Stimulated activated CD4-positive, alpha-beta T cell treated with anti-CD3 and anti-CD28 coated beads, Interleukin-2, amount 100 ng/mL, for 4 hours (primary cell): ENCODE measurements around the gene DYSF.

Experiments used
- DNase-seq: peaks from one replicate; pipeline ENCODE4 v3.0.0-alpha.2; 2020; ENCODE audit warnings: low read depth

DYSF gene

DNA sequence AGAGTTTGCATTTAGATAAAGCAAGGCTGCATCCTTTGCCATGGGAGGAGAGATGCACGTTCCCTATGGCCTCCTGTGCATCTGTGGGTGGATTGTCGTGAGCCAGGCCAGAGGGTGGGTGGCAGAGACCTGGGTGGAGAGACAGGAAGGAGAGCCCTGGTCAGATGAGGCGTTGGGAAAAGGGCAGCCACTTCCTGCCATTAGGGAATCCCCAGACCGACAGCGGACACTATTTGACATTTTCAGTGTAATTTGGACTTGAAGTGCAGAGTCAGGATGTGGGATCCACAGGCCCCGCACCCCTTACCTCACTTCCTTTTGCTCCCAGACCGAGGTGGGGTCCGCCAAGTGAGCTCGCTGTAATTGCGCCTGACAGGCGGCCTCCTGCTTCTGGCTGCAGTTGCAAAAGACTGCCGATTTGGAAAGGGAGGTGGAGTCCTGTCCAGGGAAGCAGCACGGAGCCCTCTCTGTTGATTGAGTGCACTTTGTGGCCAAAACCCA lies 150.0 kb downstream of the DYSF start:
- DNase-seq = no peak

DNA sequence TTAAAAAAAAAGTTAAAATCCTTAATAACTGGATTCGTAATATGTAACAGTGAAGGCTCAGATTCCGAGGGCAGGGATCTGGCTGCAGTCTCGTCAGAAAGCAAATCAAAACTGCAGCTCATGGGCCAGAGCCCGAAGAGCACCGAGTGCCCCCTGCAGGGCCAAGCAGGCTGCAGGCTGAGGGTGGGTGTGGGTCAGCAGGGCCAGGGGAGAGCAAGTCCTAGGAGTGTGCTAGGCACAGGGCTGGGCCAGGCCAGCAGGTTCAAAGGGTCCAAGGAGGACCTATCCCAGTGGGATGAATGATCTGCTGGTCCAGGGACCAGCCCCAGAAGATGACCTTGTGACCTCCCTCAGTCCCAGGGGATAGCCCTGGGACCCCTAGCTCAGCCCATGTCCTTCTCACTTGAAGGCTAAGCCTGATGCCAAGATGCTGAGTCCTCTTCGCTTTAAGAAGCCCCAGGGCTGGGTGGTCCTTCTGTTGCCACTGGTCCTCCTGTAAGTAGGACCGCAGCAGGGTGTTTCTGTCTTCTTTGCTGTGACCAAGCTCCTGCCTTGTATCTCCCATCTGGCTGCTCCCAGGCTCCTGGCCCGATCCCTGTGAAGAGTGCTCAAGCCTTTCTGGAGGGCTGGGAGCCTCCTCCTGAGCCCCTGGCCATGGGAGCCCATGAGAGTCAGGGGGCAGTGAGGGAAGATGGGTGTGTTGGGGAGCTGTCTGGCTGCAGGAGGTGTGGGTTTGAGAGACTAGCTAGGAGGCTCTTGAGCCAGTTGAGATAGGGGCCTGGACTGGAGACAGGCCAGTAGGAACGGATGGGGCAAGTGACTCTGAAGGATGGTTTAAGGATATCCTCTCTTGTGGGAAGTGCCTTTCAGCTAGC lies 150.7 kb downstream of the DYSF start:
- DNase-seq = no peak

DNA sequence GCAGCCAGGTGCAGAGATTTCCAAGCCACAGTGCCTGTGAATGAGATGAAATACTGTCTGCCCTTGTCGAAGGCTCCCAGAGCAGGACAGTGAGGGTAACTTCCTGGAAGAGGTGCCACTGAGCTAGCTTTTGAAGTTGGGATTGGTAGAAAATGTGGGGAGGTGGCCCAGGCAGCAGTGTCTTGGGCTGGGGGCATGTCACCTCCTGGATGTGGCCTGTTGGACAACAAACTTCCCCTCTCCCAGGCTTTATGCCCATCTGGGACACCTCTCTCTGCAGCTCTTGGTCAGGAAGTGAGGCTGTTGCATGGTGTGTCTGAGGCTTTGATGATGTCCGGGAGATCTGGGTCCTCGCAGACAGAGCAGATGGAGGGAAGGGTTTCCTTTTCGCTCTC lies 151.4 kb downstream of the DYSF start:
- no peak for DNase-seq

DNA sequence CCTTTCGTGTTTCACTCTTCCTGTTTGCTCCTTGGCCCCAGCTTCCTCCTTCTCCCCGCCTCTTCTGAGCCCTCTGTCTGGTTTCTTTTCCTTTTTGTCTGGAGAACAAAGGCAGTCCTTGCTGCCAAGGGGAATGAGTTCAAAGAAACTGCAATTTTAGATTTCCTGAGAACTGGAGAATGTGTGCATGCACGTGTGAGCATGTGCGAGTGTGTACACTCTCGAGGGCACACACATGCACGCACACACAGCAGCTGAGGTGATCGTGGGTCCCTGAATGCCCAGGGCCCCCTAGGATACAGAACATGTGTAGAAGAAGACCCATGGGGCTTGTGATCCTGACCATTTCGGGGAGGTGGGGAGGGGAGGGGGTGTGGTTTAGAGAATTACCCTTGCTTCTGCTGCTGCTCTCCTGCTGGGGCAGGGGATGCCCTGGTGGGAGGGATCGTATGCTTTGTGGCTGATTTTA lies 151.8 kb downstream of the DYSF start:
- no peak for DNase-seq

DNA sequence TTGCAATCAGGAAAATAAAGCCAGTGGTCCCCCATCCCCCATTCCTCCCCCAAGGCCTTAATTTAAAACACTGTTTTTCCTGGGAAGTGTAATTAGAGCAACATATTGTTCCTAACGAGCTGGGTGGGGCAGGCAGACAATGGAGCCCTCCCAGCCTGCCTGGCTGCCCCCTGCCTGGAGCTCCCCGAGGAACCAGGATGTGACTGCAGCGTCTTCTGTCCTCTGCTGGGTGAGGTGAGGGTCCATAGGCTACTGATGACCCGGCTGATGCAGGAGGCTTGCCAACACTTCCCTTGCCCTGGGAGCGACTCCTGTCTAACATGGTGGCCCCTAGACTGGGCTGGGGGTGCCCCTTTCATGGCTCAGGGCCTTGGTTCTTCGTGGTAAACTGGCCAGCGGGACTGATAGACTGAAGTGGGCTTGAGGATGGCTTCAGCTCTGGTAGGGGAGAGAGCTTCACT lies 152.4 kb downstream of the DYSF start:
- no peak for DNase-seq

DNA sequence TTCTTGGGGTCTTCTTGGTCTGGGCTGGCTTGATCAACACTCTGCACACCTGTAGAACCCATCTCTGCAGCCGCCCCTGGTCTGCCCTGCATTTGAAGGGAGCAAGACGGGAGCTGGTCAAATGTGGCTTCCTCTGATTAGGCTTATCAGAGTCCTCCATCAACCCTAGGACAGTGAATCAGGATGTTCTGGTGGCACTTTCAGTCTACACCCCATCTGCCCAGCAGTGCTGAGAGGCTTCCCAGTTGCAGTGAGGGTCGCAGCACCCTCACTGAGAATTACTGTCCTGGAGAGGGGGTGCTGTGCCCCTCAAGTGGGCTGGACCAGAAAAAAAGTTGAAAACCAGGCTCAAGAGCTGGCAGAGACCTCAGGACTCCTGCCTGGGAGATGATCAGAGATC lies 152.9 kb downstream of the DYSF start:
- DNase-seq = no peak

DNA sequence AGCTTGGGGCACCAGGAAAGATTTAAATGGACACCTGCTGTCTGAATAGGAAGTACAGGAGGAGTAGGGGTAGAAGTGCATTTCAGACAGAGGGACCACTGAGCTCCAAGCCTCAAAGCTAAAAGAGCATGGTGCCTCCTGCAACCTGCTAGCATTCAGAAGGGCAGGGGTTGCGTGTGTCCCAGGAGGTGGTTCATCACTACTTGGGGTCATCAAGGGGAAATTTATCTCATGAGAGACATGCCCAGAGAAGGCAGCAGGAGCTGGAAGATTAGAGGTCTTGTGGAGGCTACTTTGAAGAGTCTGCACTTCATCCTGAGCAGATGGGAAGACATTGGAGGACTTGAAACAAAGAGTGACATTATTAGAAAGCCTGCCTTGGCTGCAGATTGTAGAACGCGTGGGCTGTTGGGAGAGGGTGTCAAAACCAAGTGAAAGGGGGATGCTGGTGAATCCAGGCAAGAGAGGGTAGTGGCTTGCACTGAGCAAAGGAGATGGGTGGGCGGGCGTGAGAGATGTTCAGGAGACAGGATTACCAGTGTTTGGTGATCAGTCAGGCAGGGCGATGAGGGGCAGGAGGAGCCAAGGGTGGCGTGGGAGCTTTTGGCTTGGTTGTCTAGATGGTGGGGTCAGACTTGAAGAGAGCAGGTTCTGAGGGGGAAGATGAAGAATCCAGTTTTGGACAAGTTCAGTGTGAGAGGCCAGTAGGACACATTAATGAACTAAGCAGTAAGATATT lies 154.0 kb downstream of the DYSF start:
- DNase-seq = no peak

DNA sequence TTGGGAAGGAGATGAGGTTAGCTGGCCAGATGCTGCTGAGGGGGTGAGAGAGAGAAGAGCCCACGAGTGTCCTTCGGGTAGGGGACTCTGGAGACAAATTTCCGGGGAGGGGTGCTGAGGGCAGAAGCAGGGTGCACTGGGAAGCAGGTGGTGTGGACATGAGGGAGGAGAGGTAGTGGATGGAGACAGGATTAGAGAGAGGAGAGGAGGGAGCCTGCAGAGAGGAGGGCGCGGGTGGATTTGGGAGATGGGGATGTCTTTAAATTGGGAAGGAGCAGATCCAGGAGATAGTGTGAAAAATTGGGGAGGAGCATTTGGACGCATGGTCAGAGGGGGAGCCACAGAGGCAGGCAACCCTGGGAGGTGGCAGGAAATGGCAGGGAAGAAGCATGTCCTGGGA lies 154.7 kb downstream of the DYSF start:
- DNase-seq = no peak

DNA sequence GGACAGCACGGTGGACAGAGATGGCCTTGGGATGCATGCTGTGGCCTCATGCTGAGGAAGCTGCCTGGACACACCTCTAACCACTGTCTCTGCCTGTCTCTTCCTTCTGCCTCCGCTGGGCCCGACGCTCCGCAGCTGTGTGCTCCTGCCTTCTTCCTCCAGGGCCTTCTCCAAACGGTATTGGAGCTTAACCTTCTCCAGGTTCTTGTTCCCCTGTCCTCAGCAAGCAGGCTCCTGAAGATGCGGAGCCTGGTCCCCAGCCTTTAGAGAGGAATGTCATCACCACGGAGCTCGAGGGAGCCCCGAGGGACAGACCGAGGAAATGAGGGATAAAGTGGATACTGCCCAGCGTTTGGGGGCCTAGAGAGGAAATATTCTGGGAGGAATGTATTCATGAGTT lies 155.1 kb downstream of the DYSF start:
- no peak for DNase-seq

DNA sequence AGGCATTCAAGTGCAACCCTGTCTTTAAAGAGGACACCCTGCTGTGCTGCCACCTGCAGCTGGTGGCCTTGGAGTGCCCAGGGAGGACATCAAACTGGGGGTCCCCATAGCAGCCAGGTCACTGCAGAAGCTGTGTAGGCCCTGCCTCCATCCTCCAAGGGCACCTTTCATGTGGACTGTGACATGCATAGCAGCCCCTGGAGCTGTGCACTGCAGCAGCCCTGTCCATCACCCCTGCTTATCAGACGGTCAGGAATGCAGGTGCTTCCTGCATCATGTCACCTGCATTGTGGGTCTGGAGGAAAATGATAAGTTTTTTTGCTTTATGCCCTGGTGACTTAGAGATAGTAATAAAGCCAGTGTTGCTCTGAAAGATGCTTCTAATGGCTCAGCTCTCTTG lies 155.7 kb downstream of the DYSF start:
- no peak for DNase-seq

DNA sequence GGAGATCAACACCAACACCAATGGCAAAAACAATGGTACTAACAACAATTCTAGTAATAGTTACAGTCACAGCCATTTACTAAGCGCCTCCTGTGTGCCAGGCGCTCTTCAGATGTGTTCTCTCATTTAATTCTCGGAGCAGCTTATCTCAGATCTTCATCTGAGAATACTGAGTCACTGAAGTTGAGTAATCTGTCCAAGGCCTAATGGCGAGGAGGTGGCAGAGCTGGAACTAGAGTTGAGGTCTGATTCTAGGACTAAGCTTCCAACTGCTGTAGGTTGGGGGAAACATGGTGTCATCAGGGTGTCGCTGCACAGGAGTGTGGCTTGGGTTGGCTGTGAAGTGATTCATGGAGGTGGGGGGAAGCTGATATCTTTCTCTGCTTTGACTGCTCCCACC lies 156.1 kb downstream of the DYSF start:
- DNase-seq = no peak

DNA sequence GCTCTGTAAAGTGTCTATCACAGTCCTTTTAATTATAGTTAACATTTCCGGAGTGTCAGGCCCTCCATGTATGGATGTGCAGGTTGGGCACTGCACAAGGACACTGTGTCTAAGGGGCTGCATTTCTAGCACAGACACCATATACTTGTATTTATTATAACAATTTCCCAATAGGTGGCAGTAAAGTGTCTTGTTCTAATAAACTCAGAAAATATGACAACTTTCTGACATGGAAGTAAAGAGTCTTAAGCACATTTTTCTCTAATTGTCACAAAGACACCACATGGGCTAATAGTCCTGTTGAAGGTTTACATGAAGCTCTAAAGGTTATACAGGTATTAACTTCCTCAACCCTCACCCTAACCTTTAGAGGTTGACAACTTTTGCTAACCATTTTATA lies 156.6 kb downstream of the DYSF start:
- DNase-seq = no peak

DNA sequence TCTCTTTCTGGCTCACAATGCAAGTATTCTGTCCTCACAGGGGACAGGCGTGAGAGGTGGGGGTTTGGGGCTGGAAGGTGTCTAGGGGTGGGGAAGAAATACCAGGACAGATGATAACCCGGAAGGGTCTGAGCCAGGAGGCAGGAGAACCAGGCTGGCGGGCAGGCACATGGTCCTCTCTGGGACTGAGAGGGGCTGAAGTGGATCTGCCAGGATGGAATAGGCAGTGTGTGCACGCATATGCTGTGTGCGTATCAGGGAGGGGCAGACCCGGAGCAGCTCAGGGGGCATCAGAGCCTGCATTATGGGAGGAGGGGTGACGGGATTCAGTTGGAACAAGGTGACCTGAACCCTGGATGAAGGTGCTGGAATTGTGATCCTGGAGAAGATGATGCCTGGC lies 157.3 kb downstream of the DYSF start:
- no peak for DNase-seq

DNA sequence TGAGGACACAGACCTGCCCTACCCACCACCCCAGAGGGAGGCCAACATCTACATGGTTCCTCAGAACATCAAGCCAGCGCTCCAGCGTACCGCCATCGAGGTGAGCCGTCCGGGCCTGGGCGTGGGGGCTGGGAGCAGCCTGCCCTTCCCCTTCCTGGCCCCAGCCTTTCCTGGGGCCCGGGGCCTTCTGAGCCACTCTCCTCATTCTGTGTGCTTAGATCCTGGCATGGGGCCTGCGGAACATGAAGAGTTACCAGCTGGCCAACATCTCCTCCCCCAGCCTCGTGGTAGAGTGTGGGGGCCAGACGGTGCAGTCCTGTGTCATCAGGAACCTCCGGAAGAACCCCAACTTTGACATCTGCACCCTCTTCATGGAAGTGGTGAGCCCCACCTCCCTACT lies 157.9 kb downstream of the DYSF start:
- no peak for DNase-seq

DNA sequence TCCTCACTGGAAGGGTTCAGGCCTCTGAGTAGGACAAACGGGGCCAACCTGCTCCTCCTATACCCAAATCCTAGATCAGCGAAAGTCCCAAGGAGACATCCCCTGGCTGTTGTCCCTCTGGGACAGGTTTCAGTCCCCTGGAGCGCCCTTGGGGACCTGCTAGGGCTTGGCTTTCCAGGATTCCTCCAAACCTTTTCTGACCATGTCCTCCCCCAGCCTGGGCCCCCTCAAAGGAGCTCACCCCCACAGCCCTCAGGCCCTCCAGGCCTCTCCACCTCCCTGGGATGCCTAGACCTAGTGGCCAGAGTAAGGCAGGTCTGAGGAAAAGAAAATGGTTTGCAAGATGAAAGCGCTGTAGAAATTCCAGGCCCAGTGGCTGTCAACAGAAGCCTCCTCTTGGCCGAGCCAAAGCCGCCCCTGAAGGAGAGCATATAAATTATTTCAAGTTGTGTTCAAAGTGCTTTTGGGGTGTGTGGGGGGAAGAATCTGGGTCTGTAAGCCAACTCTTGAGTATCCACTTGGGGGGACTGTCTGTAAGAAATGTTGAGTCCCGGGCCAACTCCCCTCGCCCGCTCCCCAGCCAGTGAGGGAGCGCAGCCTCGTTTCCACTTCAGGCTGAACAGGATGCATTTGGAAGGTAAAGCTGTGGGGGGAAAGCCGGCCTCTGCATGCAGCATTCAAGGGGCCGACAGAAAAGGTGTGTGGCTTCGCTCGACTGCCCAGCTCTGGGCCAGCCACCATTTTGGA lies 158.6 kb downstream of the DYSF start:
- DNase-seq = no peak

DNA sequence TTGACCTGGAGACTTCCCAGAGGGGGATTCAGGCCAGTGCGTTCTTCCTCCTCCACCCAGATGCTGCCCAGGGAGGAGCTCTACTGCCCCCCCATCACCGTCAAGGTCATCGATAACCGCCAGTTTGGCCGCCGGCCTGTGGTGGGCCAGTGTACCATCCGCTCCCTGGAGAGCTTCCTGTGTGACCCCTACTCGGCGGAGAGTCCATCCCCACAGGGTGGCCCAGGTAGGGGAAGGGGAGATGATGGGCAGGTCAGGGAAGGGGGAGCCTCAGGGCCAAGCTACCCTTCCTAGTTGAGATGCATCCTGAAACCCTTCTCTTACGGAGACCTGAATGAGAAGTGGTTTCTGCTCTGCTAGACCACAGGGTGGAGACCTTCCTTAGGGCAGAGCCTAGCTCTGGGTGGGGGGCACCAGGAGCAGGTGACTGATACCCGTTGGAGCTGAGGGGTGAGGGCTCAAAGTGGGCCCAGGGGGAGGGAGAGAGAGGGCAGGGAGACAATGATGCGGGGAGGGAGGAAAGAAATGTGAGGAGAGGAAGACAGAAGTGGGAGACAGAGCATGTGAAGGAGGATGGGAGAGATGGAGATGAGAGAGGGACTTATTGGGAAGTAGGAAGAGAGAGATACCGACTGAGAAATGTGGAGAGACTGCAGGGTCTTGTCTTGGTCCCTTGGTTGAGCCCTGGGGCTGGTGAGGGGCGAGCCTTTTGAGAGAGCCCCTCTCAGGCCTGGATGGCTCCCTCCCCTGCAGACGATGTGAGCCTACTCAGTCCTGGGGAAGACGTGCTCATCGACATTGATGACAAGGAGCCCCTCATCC lies 159.4 kb downstream of the DYSF start:
- DNase-seq = no peak

DNA sequence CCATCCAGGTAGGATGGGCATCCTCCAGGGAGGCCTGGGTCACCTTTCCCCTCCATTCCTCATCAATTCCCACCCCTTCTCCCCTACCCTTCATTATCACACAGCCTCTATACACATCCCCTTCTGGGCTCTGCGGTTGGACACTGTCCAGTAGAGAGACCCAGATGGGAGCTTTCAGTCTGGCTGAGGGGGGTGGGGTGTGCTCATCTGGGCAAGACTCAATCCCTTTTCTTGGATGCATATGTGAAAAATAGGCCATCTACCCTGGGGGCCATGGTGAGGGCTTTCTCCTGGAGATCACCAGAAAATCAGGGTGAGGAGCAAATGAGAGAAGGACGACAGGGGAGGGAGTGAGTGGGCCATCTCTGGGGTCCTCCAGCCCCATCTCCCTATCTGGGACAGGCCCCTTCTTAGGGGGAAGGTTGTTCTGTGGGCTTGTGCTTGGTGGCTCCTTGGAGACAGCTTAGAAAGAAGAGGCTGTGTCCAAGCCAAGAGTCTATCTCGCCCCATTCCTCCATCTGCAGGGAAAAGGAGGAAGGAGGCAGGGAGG lies 160.1 kb downstream of the DYSF start:
- no peak for DNase-seq

DNA sequence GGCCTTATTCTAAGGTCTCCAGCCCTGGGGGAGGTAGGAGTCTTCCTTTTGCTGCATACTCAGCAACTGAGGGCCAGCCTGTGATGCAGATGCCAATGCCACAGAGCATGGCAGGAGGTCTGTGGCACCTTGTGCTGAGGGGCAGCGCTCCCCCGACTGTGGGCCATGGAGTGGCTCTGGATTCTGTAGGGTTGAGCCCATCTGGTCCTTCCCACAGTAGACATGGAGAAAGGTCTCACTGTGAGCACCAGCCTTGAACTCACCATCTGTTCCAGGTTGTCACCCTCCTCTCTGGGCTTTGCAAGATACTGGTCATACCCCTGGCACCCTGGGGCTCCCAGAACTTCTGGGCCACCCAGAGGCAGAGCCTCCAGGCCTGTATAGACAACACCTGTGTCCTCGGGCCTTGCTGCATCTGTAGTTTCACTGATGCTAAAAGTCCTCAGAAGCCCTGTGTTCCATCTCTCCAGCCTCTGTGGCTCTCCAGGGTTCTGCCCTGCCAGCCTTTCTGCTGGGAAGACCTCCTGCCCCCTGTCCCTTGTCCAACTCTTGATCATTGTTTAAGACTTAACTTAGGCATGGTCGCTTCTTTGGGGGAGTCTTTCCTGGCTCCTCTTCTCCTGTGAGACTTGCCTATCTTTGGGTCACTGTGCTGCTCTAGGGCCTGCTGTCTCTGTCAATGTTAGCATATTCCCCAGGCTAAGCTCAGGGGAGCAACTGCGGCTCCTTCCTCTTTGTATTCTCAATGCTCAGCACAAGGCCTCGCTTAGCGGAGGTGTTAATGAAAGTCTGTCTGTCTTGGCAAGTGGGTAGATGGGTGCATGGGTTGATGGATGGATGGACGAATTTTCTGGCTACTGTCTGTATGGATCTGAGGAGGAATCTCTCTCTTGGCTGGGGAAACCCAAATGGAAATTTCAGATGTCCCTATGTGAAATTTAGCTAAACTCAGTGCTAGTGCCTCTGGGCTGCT lies 160.9 kb downstream of the DYSF start:
- DNase-seq = no peak

DNA sequence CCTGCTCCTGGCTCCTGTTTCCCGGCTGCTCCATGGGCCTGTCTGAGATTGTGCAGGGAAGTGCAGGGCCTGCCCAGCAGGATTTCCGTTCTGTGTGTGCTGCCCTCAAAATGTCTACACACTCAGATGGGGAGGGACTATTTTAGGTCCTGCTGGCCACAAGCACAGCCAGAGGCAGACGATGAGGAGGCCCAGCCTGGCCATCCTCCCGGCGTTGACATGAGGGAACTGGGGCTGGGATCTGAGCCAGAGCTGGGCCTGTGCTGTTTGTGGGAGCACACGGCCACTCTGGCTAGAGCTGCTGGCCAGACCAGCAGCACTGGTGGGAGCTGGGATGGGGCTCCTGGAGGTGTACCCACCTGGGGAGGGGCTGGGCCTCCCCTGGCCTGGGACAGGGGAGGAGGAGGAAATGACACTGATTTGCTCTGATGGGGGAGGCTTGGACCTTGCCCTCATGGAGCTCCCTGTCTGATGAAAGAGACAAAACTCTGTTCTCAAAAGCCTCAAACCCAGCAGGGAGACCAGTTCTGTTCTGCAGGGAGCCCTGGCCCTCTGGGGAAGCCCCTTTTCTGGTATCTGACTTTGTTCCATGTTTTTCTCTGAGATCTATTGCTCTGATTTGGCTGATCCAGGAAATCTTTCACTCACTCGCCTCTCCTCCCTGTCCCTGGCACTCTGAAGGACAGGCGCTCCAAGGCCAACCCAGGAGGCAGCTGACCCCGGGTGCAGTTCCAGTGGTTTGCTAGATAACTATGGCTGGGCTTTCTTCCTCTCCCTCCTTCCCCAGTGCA lies 161.8 kb downstream of the DYSF start:
- DNase-seq = no peak
